Ramos (cell line): Measurements from ENCODE around the gene CAMTA1.
"Not testable (repeated sequence)": the region's sequence is repeated elsewhere in the genome, so short reads cannot be mapped to it uniquely, and the experiment has no call there.

Experiments
- in situ Hi-C: fragments of 300-500 bp; cut with MboI; formaldehyde crosslinking; loops from one replicate; pipeline ENCODE4 v1.14.3; 2022; ENCODE audit warnings: low sequenced_read_pairs; ENCODE audit not compliant: unreplicated experiment

The CAMTA1 gene

DNA sequence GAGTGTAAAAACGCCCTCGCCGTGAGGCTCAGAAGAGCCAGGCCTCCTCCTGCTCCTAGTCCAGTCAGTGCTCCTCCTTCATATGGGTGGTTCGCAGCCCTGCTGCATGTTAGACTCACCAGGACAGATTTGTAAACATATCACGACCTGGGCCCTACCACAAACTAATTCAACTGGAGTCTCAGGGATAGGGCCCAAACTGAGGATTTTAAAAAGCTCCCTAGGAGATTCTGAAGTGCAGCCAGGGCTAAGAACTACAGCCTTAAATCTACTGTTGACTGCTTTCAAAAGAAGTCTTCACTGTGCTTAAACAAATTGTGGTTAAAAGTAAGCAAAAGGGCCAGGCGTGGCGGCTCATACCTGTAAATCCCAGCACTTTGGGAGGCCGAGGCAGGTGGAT lies 57.0 kb downstream of the CAMTA1 start:
- in situ Hi-C loops: no loop called here

DNA sequence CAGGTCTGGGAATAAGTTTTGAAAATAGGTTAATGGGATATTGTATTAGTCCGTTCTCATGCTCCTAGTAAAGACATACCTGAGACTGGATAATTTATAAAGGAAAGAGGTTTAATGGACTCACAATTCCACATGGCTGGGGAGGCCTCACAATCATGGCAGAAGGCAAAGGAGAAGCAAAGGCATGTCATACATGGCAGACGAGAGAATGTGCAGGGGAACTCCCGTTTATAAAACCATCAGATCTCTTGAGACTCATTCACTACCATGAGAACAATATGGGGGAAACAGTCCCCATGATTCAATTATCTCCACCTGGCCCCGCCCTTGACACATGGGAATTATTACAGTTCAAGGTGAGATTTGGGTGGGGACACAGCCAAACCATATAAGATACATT lies 60.5 kb downstream of the CAMTA1 start:
- in situ Hi-C loops: not testable (repeated sequence)

DNA sequence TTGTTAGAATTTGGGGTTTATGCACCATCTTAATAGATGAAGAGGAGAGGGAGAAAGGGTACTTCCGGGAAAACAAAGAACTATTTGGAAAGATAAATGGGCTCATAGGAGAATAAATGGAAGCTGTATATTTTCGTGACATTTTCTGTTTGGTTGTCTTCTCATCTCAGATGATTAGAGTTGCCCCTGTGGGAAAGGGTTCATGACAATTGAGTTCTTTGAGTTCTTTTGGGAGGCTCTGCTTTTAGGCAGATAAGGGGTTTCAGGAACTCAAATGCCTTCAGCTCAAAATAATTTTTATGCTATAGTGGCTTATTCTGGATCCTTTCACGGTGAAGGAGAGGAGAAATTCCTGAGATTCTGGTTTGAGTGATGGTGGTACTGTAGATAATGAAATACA lies 63.6 kb downstream of the CAMTA1 start:
- in situ Hi-C loops: no loop called here

- in situ Hi-C loops: no loop called here
Observed at GRCh38 chr1:6850537-6850936, 65.3 kb downstream of the CAMTA1 start.

- in situ Hi-C loops: no loop called here
Observed at GRCh38 chr1:6852136-6852890, 67.1 kb downstream of the CAMTA1 start.

GRCh38 chr1:6854166-6854565 lies 68.9 kb downstream of the CAMTA1 start:
- in situ Hi-C loops: no loop called here

- in situ Hi-C loops: no loop called here
Observed at GRCh38 chr1:6857831-6858230, 72.6 kb downstream of the CAMTA1 start.

GRCh38 chr1:6858596-6858995 lies 73.3 kb downstream of the CAMTA1 start:
- in situ Hi-C loops: no loop called here

DNA sequence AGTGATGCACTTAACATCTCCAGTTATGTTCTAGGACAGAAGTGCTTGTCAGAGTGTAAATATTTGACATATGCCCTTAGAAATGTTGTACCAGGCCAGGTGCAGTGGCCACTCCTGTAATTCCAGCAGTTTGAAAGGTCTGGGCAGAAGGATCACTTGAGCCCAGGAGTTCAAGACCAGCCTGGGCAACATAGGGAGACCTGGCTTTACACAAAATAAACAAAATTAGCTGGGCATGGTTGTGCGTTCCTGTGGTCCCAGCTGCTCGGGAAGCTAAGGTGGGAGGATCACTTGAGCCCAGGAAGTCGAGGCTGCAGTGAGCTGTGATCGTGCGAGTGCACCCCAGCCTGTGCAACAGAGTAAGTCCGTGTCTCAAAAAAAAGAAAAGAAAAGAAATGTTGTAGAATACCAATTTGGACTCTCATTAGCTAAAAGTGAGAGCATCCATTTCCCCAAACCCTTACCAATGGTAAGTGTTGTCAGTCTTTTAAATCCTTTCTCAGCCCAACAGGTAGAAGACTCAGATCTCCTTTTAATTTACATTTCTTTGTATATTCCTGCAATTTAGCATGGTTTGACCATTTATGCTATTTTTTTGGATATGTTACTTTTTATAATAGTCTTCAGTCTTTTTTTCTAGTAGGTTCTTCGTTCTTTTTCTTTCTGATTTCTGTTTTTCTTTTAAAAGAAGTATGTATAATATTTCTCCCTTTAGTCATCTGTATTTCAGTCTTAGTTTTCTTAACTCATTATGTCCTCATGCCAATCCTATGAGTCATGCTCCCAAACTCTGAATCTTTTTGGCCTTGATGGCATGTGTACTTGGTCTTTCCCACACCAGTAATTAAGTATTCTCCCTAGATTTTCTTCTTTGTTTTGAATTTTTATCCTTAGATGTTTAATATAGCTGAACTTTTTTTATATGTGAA lies 74.4 kb downstream of the CAMTA1 start:
- in situ Hi-C loops: no loop called here

- in situ Hi-C loops: no loop called here
Observed at GRCh38 chr1:6860401-6860800, 75.1 kb downstream of the CAMTA1 start.

DNA sequence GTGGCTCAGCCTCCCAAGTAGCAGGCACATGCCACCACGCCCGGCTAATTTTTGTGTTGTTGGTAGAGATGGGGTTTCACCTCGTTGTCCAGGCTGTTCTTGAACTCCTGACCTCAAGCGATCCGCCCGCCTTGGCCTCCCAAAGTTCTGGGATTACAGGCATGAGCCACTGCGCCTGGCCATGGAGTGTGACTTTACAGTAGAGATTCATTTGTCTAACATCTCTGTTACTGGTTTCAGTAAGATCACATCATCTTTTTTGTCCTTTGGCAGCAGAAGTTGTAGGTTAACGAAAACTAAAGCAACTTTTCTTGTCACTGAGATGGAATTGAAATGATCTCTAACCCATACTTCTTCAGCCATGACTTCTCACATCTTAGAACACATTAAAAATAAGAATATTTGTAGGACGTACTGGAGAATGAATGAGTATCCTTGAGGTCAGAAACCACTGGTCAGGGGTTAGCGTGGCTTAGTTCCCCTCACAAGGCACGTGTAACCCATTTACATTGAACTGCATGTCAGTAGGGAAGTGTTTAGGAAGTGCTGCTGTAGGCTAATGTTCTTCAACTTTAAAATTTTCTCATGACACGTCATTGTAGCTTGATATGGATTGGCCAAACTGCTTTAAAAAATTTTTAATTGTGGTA lies 75.9 kb downstream of the CAMTA1 start:
- in situ Hi-C loops: no loop called here

DNA sequence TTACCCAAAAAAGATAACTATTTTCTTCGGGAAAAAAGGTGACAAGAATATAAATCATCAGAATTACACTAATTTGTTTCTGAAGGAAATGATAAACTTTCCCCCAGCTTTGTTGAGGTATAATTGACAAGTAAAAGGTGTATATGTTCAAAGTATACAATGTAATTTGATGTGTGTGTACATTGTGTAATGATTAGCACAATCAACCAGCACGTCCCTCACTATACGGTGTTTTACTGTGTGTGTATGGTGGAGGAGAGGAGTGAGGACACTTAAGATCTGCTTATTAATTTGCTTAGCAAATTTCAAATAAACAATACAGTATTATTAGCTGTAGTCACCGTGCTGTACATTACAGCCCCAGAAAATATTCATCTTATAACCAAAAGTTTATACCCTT lies 77.7 kb downstream of the CAMTA1 start:
- in situ Hi-C loops: no loop called here

DNA sequence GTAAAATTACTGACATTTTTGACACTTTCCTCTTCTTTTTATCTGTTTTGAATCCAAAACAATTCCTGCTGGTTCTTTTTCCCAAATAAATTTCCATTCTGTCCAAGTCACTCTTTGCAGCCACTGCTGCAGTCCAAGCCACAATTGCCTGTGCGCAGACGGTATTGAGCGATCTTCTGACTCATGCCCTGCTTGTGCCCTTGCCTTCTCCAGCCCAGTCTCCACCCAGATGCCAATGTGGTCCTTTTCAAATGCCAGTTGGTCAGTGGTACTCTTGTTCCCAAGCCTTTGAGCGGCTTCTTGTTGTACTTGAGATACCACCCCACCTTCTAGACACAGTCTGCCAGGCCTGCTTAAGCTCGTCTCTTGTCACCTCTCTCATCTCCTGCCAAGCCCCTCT lies 78.9 kb downstream of the CAMTA1 start:
- in situ Hi-C loops: no loop called here

DNA sequence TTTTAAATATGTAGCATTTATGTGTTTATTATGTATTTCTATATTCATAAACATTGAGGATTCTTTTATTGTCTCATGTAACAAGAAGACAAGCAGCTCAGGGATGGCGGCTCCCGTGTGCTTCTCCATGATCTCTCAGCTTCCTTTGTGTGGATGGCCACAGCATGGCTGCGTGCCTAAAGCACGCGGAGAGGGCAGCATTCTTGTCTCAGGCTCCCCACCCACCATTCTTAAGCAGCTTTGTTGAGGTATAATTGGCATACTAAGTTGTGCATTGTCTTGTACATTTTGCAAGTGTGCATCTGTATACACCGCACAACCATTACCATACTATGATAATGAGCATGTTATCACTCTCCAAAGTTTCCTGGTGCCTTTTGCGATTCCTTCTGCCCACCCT lies 81.6 kb downstream of the CAMTA1 start:
- in situ Hi-C loops: no loop called here

- in situ Hi-C loops: no loop called here
Observed at GRCh38 chr1:6867321-6867720, 82.1 kb downstream of the CAMTA1 start.

DNA sequence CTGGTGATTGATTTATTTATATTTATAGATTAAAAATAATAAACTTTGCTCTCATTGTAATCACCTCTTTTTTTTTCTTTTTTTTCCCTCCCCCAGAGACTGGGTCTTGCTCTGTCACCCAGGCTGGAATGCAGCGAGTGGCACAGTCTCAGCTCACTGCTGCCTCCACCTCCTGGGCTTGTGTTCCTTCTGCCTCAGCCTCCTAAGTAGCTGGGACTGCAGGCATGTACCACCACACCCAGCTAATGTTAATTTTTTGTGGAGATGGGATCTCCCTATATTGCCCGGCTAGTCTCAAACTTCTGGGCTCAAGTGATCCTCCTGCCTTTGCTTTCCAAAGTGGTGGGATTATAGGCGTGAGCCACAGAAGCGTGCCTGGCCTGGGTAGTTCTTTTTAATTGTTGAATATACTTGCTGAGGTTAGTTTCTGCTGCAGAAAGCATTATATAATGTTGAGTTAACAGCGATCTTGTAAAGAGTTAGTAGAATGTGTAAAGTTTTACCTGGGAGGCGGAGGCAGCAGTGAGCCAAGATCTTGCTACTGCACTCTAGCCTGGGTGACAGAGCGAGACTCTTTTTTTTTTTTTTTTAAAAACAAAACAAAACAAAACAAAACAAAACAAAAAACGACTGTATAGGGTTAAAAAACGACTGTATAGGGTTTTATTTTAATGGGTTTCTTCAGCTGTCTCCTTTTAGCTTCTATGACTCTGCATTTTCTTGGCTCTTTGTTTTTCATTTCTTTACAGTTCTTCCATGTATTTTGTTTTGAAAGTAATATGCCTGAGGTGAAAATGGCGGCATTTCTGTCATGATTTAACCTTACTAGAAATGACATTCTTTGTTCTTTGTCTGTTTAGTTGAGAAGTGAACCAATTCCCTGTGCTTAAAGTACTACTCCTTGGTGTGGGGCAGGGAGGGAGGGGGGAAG lies 82.7 kb downstream of the CAMTA1 start:
- in situ Hi-C loops: no loop called here

GRCh38 chr1:6868660-6869380 lies 83.6 kb downstream of the CAMTA1 start:
- in situ Hi-C loops: no loop called here

GRCh38 chr1:6869545-6869944 lies 84.3 kb downstream of the CAMTA1 start:
- in situ Hi-C loops: no loop called here

GRCh38 chr1:6870086-6870485 lies 84.8 kb downstream of the CAMTA1 start:
- in situ Hi-C loops: no loop called here
